ENCODE data around the gene WWC2. TPM values are rescaled to one million over a fixed set of nuclear protein-coding genes. Genes with fewer than 3 reads are reported as not detected.
A peak's percentile ranks its signal among the peaks of the same experiment; 100 is the strongest.

Gene WWC2
- total RNA-seq, 1 donor from 2014 or later = 39.6 TPM

GRCh38 chr4:183200453-183200852 is 101.4 kb downstream of the WWC2 start:
- H3K4me1 ChIP-seq = peaks cover 11% of the 10 kb centered on the region
- Mint-ChIP-seq H3K27me3 (ENCODE audit: insufficient read depth, low read depth) (no peaks in the 10 kb centered on the region), H3K4me3 (no peak overlapping the region), H3K9me3 (no peaks in the 10 kb centered on the region), H3K36me3 (peaks cover 13% of the 10 kb centered on the region), H3K27ac (no peak overlapping the region), H3K4me1 (peaks cover 5% of the 10 kb centered on the region)
- no peaks in the 10 kb centered on the region for H3F3A ChIP-seq (ENCODE audit: low read depth)
- H3K4me3 ChIP-seq = no peak overlapping the region
- H3K27me3 ChIP-seq = no peaks in the 10 kb centered on the region
- H3K9ac ChIP-seq = no peak overlapping the region
- peak; percentile 44 for DNase-seq (ENCODE audit: low spot score)
- H3K36me3 ChIP-seq = no peaks in the 10 kb centered on the region
- H4K20me1 ChIP-seq (ENCODE audit: low read depth) = peaks cover 5% of the 10 kb centered on the region
- H3K79me2 ChIP-seq (ENCODE audit: low read depth) = peaks cover 32% of the 10 kb centered on the region
- H3K27ac ChIP-seq = no peak overlapping the region
- no peak for TF ChIP-seq EZH2 (IDR thresholded peaks at IDR 0.05)
- no peak for TF ChIP-seq EZH2phosphoT487 (IDR thresholded peaks at IDR 0.05)
- no peak for TF ChIP-seq CTCF (IDR thresholded peaks at IDR 0.05)
- H3K4me2 ChIP-seq = no peak overlapping the region
- no peak overlapping the region for H2AFZ ChIP-seq (replicated peaks)
- H3K9me3 ChIP-seq (ENCODE audit: low read depth) = no peaks in the 10 kb centered on the region

GRCh38 chr4:183201331-183201730 is 102.3 kb downstream of the WWC2 start:
- DNase-seq (ENCODE audit: low spot score) = no peak
- Histone ChIP-seq H3K9me3 (ENCODE audit: low read depth) (no peaks in the 10 kb centered on the region), H3K4me1 (peaks cover 11% of the 10 kb centered on the region), H3K36me3 (no peaks in the 10 kb centered on the region), H3K79me2 (ENCODE audit: low read depth) (peaks cover 41% of the 10 kb centered on the region), H3K9ac (no peak overlapping the region), H3F3A (ENCODE audit: low read depth) (no peaks in the 10 kb centered on the region), H3K4me3 (no peak overlapping the region), H3K27me3 (no peaks in the 10 kb centered on the region), H4K20me1 (ENCODE audit: low read depth) (peaks cover 5% of the 10 kb centered on the region), H2AFZ (replicated peaks) (no peak overlapping the region), H3K27ac (no peak overlapping the region), H3K4me2 (no peak overlapping the region)
- no peak for TF ChIP-seq EZH2phosphoT487 (IDR thresholded peaks at IDR 0.05)
- no peak for TF ChIP-seq CTCF (IDR thresholded peaks at IDR 0.05)
- no peak for TF ChIP-seq EZH2 (IDR thresholded peaks at IDR 0.05)
- H3K36me3 Mint-ChIP-seq = peaks cover 6% of the 10 kb centered on the region
- H3K9me3 Mint-ChIP-seq = no peaks in the 10 kb centered on the region
- H3K4me1 Mint-ChIP-seq = peaks cover 5% of the 10 kb centered on the region
- no peak overlapping the region for H3K27ac Mint-ChIP-seq
- H3K4me3 Mint-ChIP-seq = no peak overlapping the region
- no peaks in the 10 kb centered on the region for H3K27me3 Mint-ChIP-seq (ENCODE audit: insufficient read depth, low read depth)

- Histone ChIP-seq H3K9me3 (ENCODE audit: low read depth) (no peaks in the 10 kb centered on the region), H3K27me3 (no peaks in the 10 kb centered on the region), H3F3A (ENCODE audit: low read depth) (no peaks in the 10 kb centered on the region), H3K4me2 (no peak overlapping the region), H3K4me3 (no peak overlapping the region), H3K4me1 (peaks cover 15% of the 10 kb centered on the region), H4K20me1 (ENCODE audit: low read depth) (peaks cover 5% of the 10 kb centered on the region), H2AFZ (replicated peaks) (no peak overlapping the region), H3K36me3 (no peaks in the 10 kb centered on the region), H3K9ac (no peak overlapping the region), H3K27ac (no peak overlapping the region), H3K79me2 (ENCODE audit: low read depth) (peaks cover 47% of the 10 kb centered on the region)
- Mint-ChIP-seq H3K27ac (no peak overlapping the region), H3K9me3 (no peaks in the 10 kb centered on the region), H3K4me3 (no peak overlapping the region), H3K4me1 (peaks cover 5% of the 10 kb centered on the region), H3K36me3 (peaks cover 6% of the 10 kb centered on the region), H3K27me3 (ENCODE audit: insufficient read depth, low read depth) (no peaks in the 10 kb centered on the region)
- DNase-seq (ENCODE audit: low spot score) = no peak
- TF ChIP-seq CTCF (IDR thresholded peaks at IDR 0.05) = no peak
- TF ChIP-seq EZH2 (IDR thresholded peaks at IDR 0.05) = no peak
- no peak for TF ChIP-seq EZH2phosphoT487 (IDR thresholded peaks at IDR 0.05)
These were observed 103.5 kb downstream of the WWC2 start for GRCh38 chr4:183202523-183202922.
